HepG2 (cell line): ENCODE measurements around the gene PDPK1. TPM values are rescaled to one million over a fixed set of nuclear protein-coding genes. Genes with fewer than 3 reads are reported as not detected.
A peak's percentile ranks its signal among the peaks of the same experiment; 100 is the strongest.

Experiments
- ARHGAP35 ChIP-seq: sonication (generic); formaldehyde crosslinking; IDR thresholded peaks from 2 replicates; pipeline ENCODE4 v1.9.0; 2022; ENCODE audit warnings: mild to moderate bottlenecking, inconsistent platforms, moderate library complexity, missing genetic modification reagents, borderline replicate concordance
- CCAR2 ChIP-seq: fragments of 200-400 bp; formaldehyde crosslinking; optimal IDR thresholded peaks from 2 replicates; pipeline ENCODE3; 2018; ENCODE audit warnings: low read depth, mild to moderate bottlenecking, low read length, moderate library complexity
- CEBPB ChIP-seq: IDR thresholded peaks from 2 replicates; pipeline ENCODE4 v1.6.1; 2011; ENCODE audit warnings: low read depth, low read length, improper control_type of control experiment, borderline replicate concordance
- CENPX ChIP-seq: sonication (generic); formaldehyde crosslinking; IDR thresholded peaks from 2 replicates; pipeline ENCODE4 v1.9.0; 2021; ENCODE audit warnings: mild to moderate bottlenecking, missing genetic modification reagents, moderate library complexity
- HOXA5 ChIP-seq: sonication (generic); formaldehyde crosslinking; IDR thresholded peaks from 2 replicates; pipeline ENCODE4 v1.4.0; 2020; ENCODE audit warnings: missing genetic modification reagents
- IKZF1 ChIP-seq: fragments of 450-650 bp; IDR thresholded peaks from 2 replicates; pipeline ENCODE4 v1.7.1; 2016
- MIER3 ChIP-seq: IDR thresholded peaks from 2 replicates; pipeline ENCODE4 v1.6.1; 2016; ENCODE audit warnings: missing compliant biosample characterization, borderline replicate concordance
- MYC ChIP-seq: sonication (generic); formaldehyde crosslinking; IDR thresholded peaks from 2 replicates; pipeline ENCODE4 v1.9.0; 2021; ENCODE audit warnings: missing genetic modification reagents, borderline replicate concordance
- POLR2A ChIP-seq, 2 experiments: IDR thresholded peaks; 2 replicates each; pipeline ENCODE4 v1.6.1; 2011; ENCODE audit warnings: low read depth in 2 of 2, low read length in 2 of 2, mild to moderate bottlenecking in 1 of 2, moderate library complexity in 1 of 2; ENCODE audit not compliant: insufficient read depth in 1 of 2
- RAD51 ChIP-seq: fragments of 450-650 bp; IDR thresholded peaks from 2 replicates; pipeline ENCODE4 v1.6.1; 2016; ENCODE audit warnings: borderline replicate concordance
- RARA ChIP-seq: IDR thresholded peaks from 2 replicates; pipeline ENCODE4 v1.6.1; 2016; ENCODE audit warnings: missing genetic modification reagents, missing compliant biosample characterization
- SATB2 ChIP-seq: sonication (generic); formaldehyde crosslinking; IDR thresholded peaks from 2 replicates; pipeline ENCODE4 v1.5.0; 2020; ENCODE audit warnings: missing genetic modification reagents
- SIN3A ChIP-seq: IDR thresholded peaks from 2 replicates; pipeline ENCODE4 v1.6.1; 2011; ENCODE audit warnings: low read depth, mild to moderate bottlenecking, control low read depth, low read length, borderline replicate concordance
- SIN3B ChIP-seq: fragments of 150-350 bp; IDR thresholded peaks from 2 replicates; pipeline ENCODE4 v1.6.1; 2014; ENCODE audit warnings: low read length
- ZNF382 ChIP-seq: sonication (generic); formaldehyde crosslinking; IDR thresholded peaks from 2 replicates; pipeline ENCODE4 v1.5.0; 2020; ENCODE audit warnings: missing genetic modification reagents, mild to moderate bottlenecking, borderline replicate concordance
- ZNF7 ChIP-seq: IDR thresholded peaks from 2 replicates; pipeline ENCODE4 v1.6.1; 2016; ENCODE audit warnings: missing biosample characterization, missing genetic modification reagents
- ZNF724P ChIP-seq: sonication (generic); formaldehyde crosslinking; IDR thresholded peaks from 2 replicates; pipeline ENCODE4 v1.8.0; 2022; ENCODE audit warnings: missing genetic modification reagents, borderline replicate concordance
- polyA plus RNA-seq, 8 experiments: library from polyadenylated mRNA; depleted of rRNA in 3 of 8; stranded (reverse) in 7 of 8; unstranded in 1 of 8; fragments of >200 nt; fragmentation: Illumina TruSeq in 4 of 8; extraction: Trizol in 4 of 8; gene quantifications; 2 replicates each; pipeline versions ENCODE4 v1.2.1 to v1.2.3, GENCODE V29; 2011 to 2016; ENCODE audit warnings: low read depth in 4 of 8, missing spikeins in 1 of 8, mixed read lengths in 1 of 8; ENCODE audit not compliant: insufficient read depth in 1 of 8
- total RNA-seq, 5 experiments: library from RNA; depleted of rRNA; stranded (reverse); fragments of >200 nt; fragmentation: Illumina TruSeq; extraction: Trizol; gene quantifications; 2 replicates each; pipeline ENCODE4 v1.2.3, GENCODE V29; 2016; ENCODE audit warnings: low read depth in 1 of 5
- TF ChIP-seq, protein P1 (sequence below): sonication (generic); formaldehyde crosslinking; IDR thresholded peaks from 2 replicates; pipeline ENCODE4 v1.8.1; 2023; ENCODE audit warnings: mild to moderate bottlenecking, missing genetic modification reagents
- TF ChIP-seq, protein P2 (sequence below): sonication (generic); formaldehyde crosslinking; IDR thresholded peaks from 2 replicates; pipeline ENCODE4 v1.4.0; 2020; ENCODE audit warnings: mild to moderate bottlenecking, low read depth, missing genetic modification reagents
- TF ChIP-seq, protein P3 (sequence below): fragments of 450-650 bp; IDR thresholded peaks from 2 replicates; pipeline ENCODE4 v1.6.1; 2017
- TF ChIP-seq, protein P4 (sequence below): sonication (generic); formaldehyde crosslinking; IDR thresholded peaks from 2 replicates; pipeline ENCODE4 v1.5.0; 2020; ENCODE audit warnings: missing genetic modification reagents
- TF ChIP-seq, protein P5 (sequence below): sonication (generic); formaldehyde crosslinking; IDR thresholded peaks from 2 replicates; pipeline ENCODE4 v1.5.0; 2020; ENCODE audit warnings: missing genetic modification reagents
- TF ChIP-seq, protein P6 (sequence below): sonication (generic); formaldehyde crosslinking; conservative IDR thresholded peaks from 2 replicates; pipeline ENCODE4 v1.8.0; 2022; ENCODE audit warnings: missing genetic modification reagents

PDPK1 gene
- total and polyA plus RNA-seq, 2 of the 13 experiments (the other 11 are each of a cell fraction or from before 2014, with no cell fraction given), result 59.6 to 129 TPM

DNA sequence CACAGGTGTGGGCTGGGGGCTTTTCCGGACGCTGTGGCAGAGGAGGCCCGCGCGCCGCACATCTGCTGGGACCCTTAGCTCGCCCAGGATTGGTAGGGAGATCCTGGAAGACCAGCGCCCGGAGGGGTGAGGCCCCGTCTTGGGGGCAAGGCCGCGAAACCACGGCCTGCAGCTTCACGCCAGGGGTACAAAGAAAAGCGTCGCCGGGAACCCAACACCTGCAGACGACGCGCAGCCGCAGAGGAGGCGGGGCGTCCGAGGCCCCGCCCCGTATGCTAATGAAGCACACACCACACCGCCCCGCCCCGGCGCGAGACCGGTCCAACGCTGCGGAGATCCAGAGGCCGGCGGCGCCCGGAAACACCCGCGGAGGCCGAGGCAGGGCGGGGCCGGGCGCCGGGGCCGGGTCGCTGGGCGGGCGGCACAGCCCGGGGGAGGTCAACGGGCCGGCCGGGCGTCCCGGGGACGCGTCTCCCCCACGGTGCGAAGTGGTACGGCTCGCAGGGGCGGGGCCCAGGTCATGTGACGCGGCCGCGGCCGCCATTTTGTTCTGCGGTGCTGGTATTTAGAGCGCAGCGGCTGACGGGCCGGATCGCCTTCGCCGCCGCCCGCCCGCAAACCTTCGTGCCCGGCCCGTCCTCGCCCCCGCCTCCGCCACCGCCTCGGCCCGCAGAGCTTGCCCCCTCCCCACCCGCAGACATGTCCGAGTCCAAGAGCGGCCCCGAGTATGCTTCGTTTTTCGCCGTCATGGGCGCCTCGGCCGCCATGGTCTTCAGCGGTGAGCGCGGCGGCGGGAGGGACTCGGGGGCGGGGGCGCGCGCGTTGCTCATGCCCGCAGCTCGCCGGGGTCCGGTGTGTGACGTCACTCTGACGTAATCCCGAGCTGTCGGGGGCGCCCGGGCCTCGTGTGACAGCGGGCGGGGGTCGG, 24.2 kb upstream of the PDPK1 start, which contains the start of gene ATP6V0C (continued):
- TF ChIP-seq MYC, result no peak; the same call in 1 of the 2 replicates
- TF ChIP-seq, protein P1, sequence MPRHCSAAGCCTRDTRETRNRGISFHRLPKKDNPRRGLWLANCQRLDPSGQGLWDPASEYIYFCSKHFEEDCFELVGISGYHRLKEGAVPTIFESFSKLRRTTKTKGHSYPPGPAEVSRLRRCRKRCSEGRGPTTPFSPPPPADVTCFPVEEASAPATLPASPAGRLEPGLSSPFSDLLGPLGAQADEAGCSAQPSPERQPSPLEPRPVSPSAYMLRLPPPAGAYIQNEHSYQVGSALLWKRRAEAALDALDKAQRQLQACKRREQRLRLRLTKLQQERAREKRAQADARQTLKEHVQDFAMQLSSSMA (CRISPR knock-in tag), result no peak
- TF ChIP-seq, protein P2, sequence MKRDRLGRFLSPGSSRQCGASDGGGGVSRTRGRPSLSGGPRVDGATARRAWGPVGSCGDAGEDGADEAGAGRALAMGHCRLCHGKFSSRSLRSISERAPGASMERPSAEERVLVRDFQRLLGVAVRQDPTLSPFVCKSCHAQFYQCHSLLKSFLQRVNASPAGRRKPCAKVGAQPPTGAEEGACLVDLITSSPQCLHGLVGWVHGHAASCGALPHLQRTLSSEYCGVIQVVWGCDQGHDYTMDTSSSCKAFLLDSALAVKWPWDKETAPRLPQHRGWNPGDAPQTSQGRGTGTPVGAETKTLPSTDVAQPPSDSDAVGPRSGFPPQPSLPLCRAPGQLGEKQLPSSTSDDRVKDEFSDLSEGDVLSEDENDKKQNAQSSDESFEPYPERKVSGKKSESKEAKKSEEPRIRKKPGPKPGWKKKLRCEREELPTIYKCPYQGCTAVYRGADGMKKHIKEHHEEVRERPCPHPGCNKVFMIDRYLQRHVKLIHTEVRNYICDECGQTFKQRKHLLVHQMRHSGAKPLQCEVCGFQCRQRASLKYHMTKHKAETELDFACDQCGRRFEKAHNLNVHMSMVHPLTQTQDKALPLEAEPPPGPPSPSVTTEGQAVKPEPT (CRISPR knock-in tag), result no peak
- no peak for TF ChIP-seq CCAR2
- TF ChIP-seq SIN3B, result no peak
- TF ChIP-seq, protein P3, sequence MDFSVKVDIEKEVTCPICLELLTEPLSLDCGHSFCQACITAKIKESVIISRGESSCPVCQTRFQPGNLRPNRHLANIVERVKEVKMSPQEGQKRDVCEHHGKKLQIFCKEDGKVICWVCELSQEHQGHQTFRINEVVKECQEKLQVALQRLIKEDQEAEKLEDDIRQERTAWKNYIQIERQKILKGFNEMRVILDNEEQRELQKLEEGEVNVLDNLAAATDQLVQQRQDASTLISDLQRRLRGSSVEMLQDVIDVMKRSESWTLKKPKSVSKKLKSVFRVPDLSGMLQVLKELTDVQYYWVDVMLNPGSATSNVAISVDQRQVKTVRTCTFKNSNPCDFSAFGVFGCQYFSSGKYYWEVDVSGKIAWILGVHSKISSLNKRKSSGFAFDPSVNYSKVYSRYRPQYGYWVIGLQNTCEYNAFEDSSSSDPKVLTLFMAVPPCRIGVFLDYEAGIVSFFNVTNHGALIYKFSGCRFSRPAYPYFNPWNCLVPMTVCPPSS, result no peak
- TF ChIP-seq POLR2A (IDR thresholded peaks at IDR 0.05; ENCODE audit: insufficient read depth in 1 of 2, low read depth in 2 of 2, low read length in 2 of 2), result peak; percentile 82 to 86
- TF ChIP-seq RAD51, result peak; percentile 31; the same call in 1 of the 2 replicates
- TF ChIP-seq, protein P4, sequence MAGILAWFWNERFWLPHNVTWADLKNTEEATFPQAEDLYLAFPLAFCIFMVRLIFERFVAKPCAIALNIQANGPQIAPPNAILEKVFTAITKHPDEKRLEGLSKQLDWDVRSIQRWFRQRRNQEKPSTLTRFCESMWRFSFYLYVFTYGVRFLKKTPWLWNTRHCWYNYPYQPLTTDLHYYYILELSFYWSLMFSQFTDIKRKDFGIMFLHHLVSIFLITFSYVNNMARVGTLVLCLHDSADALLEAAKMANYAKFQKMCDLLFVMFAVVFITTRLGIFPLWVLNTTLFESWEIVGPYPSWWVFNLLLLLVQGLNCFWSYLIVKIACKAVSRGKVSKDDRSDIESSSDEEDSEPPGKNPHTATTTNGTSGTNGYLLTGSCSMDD (CRISPR knock-in tag), result no peak
- TF ChIP-seq ZNF724P (CRISPR knock-in tag), result no peak
- no peak for TF ChIP-seq ZNF7
- no peak for TF ChIP-seq SATB2 (CRISPR knock-in tag)
- TF ChIP-seq MIER3, result no peak
- TF ChIP-seq SIN3A, result no peak; the same call in 1 of the 2 replicates
- TF ChIP-seq, protein P5, sequence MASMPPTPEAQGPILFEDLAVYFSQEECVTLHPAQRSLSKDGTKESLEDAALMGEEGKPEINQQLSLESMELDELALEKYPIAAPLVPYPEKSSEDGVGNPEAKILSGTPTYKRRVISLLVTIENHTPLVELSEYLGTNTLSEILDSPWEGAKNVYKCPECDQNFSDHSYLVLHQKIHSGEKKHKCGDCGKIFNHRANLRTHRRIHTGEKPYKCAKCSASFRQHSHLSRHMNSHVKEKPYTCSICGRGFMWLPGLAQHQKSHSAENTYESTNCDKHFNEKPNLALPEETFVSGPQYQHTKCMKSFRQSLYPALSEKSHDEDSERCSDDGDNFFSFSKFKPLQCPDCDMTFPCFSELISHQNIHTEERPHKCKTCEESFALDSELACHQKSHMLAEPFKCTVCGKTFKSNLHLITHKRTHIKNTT (CRISPR knock-in tag), result no peak
- TF ChIP-seq CENPX (CRISPR knock-in tag), result no peak
- no peak; the same call in 1 of the 2 replicates for TF ChIP-seq ARHGAP35 (CRISPR knock-in tag)
- TF ChIP-seq CEBPB, result no peak
- TF ChIP-seq ZNF382 (CRISPR knock-in tag), result no peak
- TF ChIP-seq, protein P6, sequence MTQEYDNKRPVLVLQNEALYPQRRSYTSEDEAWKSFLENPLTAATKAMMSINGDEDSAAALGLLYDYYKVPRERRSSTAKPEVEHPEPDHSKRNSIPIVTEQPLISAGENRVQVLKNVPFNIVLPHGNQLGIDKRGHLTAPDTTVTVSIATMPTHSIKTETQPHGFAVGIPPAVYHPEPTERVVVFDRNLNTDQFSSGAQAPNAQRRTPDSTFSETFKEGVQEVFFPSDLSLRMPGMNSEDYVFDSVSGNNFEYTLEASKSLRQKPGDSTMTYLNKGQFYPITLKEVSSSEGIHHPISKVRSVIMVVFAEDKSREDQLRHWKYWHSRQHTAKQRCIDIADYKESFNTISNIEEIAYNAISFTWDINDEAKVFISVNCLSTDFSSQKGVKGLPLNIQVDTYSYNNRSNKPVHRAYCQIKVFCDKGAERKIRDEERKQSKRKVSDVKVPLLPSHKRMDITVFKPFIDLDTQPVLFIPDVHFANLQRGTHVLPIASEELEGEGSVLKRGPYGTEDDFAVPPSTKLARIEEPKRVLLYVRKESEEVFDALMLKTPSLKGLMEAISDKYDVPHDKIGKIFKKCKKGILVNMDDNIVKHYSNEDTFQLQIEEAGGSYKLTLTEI (CRISPR knock-in tag), result no peak
- TF ChIP-seq IKZF1, result no peak
- peak; percentile 84 for TF ChIP-seq HOXA5 (CRISPR knock-in tag)
- TF ChIP-seq RARA (CRISPR knock-in tag), result peak; percentile 19; the same call in 1 of the 2 replicates
